GM18519 (cell line): ENCODE results near the gene TTC4.
"Not testable (repeated sequence)": the region's sequence is repeated elsewhere in the genome, so short reads cannot be mapped to it uniquely, and the experiment has no call there.

Experiments
- ATAC-seq: cut with Tn5 transposase; IDR thresholded peaks from one replicate; pipeline ENCODE4 v1.9.1; 2021; ENCODE audit warnings: mild to moderate bottlenecking, moderate library complexity; ENCODE audit not compliant: unreplicated experiment, low FRiP score

Gene TTC4

GRCh38 chr1:54745274-54745673 is 29.6 kb downstream of the TTC4 start:
- ATAC-seq, result no peak

GRCh38 chr1:54745864-54746263 is 30.2 kb downstream of the TTC4 start:
- no peak for ATAC-seq

- no peak for ATAC-seq
Measured at GRCh38 chr1:54748094-54748835, 32.6 kb downstream of the TTC4 start.

GRCh38 chr1:54750596-54750995 is 34.9 kb downstream of the TTC4 start:
- ATAC-seq, result no peak

- no peak for ATAC-seq
Measured at GRCh38 chr1:54751426-54751825, 35.8 kb downstream of the TTC4 start.

- ATAC-seq, result no peak
Measured at GRCh38 chr1:54754045-54754444, 38.4 kb downstream of the TTC4 start.

- ATAC-seq, result no peak
Measured at GRCh38 chr1:54754486-54755285, 39.0 kb downstream of the TTC4 start.

GRCh38 chr1:54757833-54758232 is 42.2 kb downstream of the TTC4 start:
- ATAC-seq, result no peak

- ATAC-seq, result no peak
Measured at GRCh38 chr1:54758678-54759348, 43.2 kb downstream of the TTC4 start.

GRCh38 chr1:54763816-54764132 is 48.1 kb downstream of the TTC4 start:
- ATAC-seq, result no peak

- ATAC-seq, result peak; percentile 95
Measured at GRCh38 chr1:54764133-54764921, 48.7 kb downstream of the TTC4 start, which contains the start of gene PARS2. Gene PARS2, minus strand, starts transcription at chr1:54764523. Its CDS starts 5,362 bp downstream, at chr1:54759161.

GRCh38 chr1:54764922-54765561 is 49.4 kb downstream of the TTC4 start:
- ATAC-seq, result no peak

GRCh38 chr1:54766726-54767125 is 51.1 kb downstream of the TTC4 start:
- no peak for ATAC-seq

- ATAC-seq, result no peak
Measured at GRCh38 chr1:54767526-54767925, 51.9 kb downstream of the TTC4 start.

- ATAC-seq, result no peak
Measured at GRCh38 chr1:54768093-54768492, 52.4 kb downstream of the TTC4 start.

GRCh38 chr1:54772951-54773350 is 57.3 kb downstream of the TTC4 start:
- ATAC-seq, result no peak

- ATAC-seq, result no peak
Measured at GRCh38 chr1:54774820-54775498, 59.3 kb downstream of the TTC4 start.

GRCh38 chr1:54775828-54776721 is 60.4 kb downstream of the TTC4 start:
- not testable (repeated sequence) for ATAC-seq

GRCh38 chr1:54777011-54777410 is 61.4 kb downstream of the TTC4 start:
- no peak for ATAC-seq
